ENCODE results near the gene TAGLN. TPM values are rescaled to one million over a fixed set of nuclear protein-coding genes. Genes with fewer than 3 reads are reported as not detected.
"Not testable (repeated sequence)": the region's sequence is repeated elsewhere in the genome, so short reads cannot be mapped to it uniquely, and the experiment has no call there.

Gene TAGLN
- total RNA-seq, 6 experiments from 2014 or later: 1,668 to 2,517 (median 1,780) TPM

GRCh38 chr11:117208710-117209109 lies 9.5 kb downstream of the TAGLN start:
- not testable (repeated sequence) for H3K27ac Mint-ChIP-seq, DNase-seq, H3K4me3 Mint-ChIP-seq, H3K9me3 Mint-ChIP-seq
- peaks cover 25% of the 10 kb centered on the region for H3K4me1 Mint-ChIP-seq (ENCODE audit: low read depth)
- H3K36me3 Mint-ChIP-seq (ENCODE audit: low read depth): peaks cover 25% of the 10 kb centered on the region
- H3K27me3 Mint-ChIP-seq (ENCODE audit: insufficient read depth): peaks cover 17% of the 10 kb centered on the region
- peak; percentile 26; the same call in 1 of the 2 replicates for TF ChIP-seq CTCF (IDR thresholded peaks at IDR 0.05)

- peaks cover 18% of the 10 kb centered on the region for H3K4me1 Mint-ChIP-seq (ENCODE audit: low read depth)
- DNase-seq: peak; percentile 30
- H3K36me3 Mint-ChIP-seq (ENCODE audit: low read depth): peaks cover 25% of the 10 kb centered on the region
- H3K9me3 Mint-ChIP-seq, H3K4me3 Mint-ChIP-seq: not testable (repeated sequence)
- H3K27ac Mint-ChIP-seq: peak overlapping the region; percentile 3; the same call in 1 of the 2 replicates
- H3K27me3 Mint-ChIP-seq (ENCODE audit: insufficient read depth): peaks cover 23% of the 10 kb centered on the region
Observed at GRCh38 chr11:117209351-117210125, 10.4 kb downstream of the TAGLN start.

- Mint-ChIP-seq H3K27me3 (ENCODE audit: insufficient read depth) (peaks cover 19% of the 10 kb centered on the region), H3K9me3 (no peaks in the 10 kb centered on the region)
Observed at GRCh38 chr11:117210620-117211019, 11.4 kb downstream of the TAGLN start.

GRCh38 chr11:117212697-117213355 lies 13.7 kb downstream of the TAGLN start:
- peaks cover 24% of the 10 kb centered on the region for H3K36me3 Mint-ChIP-seq (ENCODE audit: low read depth)
- no peak overlapping the region for H3K4me3 Mint-ChIP-seq
- H3K27me3 Mint-ChIP-seq (ENCODE audit: insufficient read depth): peaks cover 19% of the 10 kb centered on the region
- no peak for DNase-seq
- no peak for TF ChIP-seq CTCF (IDR thresholded peaks at IDR 0.05)
- H3K9me3 Mint-ChIP-seq: no peaks in the 10 kb centered on the region
- H3K4me1 Mint-ChIP-seq (ENCODE audit: low read depth): no peaks in the 10 kb centered on the region
- no peak overlapping the region for H3K27ac Mint-ChIP-seq

More at GRCh38 chr11:117210620-117211019, 11.4 kb downstream of the TAGLN start:
- Mint-ChIP-seq H3K4me3 (no peak overlapping the region), H3K27ac (peak overlapping the region; percentile 63; the same call in 1 of the 2 replicates), H3K4me1 (ENCODE audit: low read depth) (peaks cover 7% of the 10 kb centered on the region), H3K36me3 (ENCODE audit: low read depth) (peaks cover 18% of the 10 kb centered on the region)
- TF ChIP-seq CTCF (IDR thresholded peaks at IDR 0.05): no peak
- DNase-seq: no peak

GRCh38 chr11:117214404-117215110 lies 15.4 kb downstream of the TAGLN start:
- Mint-ChIP-seq H3K27me3 (ENCODE audit: insufficient read depth) (peaks cover 13% of the 10 kb centered on the region), H3K36me3 (ENCODE audit: low read depth) (peaks cover 34% of the 10 kb centered on the region), H3K9me3 (no peaks in the 10 kb centered on the region), H3K4me3 (no peak overlapping the region), H3K27ac (no peak overlapping the region), H3K4me1 (ENCODE audit: low read depth) (no peaks in the 10 kb centered on the region)
- TF ChIP-seq CTCF (IDR thresholded peaks at IDR 0.05): no peak
- no peak for DNase-seq
